ENCODE data around the gene TBPL2. TPM values are rescaled to one million over a fixed set of nuclear protein-coding genes. Genes with fewer than 3 reads are reported as not detected.

The TBPL2 gene
- total and polyA plus RNA-seq, 4 donors, result not detected

DNA sequence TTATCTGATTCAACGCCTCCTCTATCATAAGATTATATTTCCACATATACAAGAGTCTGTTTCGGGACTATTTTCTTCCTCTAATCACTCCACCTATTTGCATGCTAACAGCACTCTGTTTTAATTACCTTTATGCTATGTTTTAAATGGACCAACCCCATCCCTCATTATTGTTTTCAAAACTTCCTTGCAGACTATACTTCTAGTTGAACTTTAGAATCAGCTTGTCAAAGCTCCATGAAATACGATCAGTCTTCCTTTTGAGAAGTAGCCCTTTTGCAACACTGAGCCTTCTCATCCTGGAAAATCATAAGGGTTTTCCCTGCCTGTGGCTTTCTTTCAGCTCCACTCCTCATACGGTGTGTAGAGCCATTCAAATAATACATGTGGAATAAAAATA is 65.6 kb downstream of the TBPL2 start:
- Histone ChIP-seq H3K4me1 (ENCODE audit: control insufficient read depth in 4 of 4, insufficient read depth in 4 of 4, low read length in 3 of 4) (no peaks in the 10 kb centered on the region), H3K27me3 (ENCODE audit: control insufficient read depth in 4 of 4, insufficient read depth in 4 of 4, low read length in 3 of 4) (no peaks in the 10 kb centered on the region), H3K36me3 (ENCODE audit: control insufficient read depth in 4 of 4, insufficient read depth in 3 of 4, low read depth in 1 of 4, low read length in 3 of 4) (peaks cover 4 to 38% (median 30%) of the 10 kb centered on the region in 4 donors), H3K4me3 (ENCODE audit: low read depth in 1 of 3, low read length in 3 of 3) (no peak overlapping the region), H3K27ac (ENCODE audit: low read depth in 1 of 2, low read length in 2 of 2) (no peak overlapping the region), H3K9ac (ENCODE audit: low read depth in 1 of 2, low read length in 2 of 2) (no peak overlapping the region), H3K9me3 (ENCODE audit: control insufficient read depth in 4 of 4, low read length in 3 of 4) (no peaks in the 10 kb centered on the region)
- no peak for DNase-seq (ENCODE audit: low spot score)
- WGBS, result 92% methylated on average over 4 of the region's 4 CpGs
- TF ChIP-seq EGR1 (IDR thresholded peaks at IDR 0.05; ENCODE audit: low read depth in 2 of 2) (no peak), GABPA (IDR thresholded peaks at IDR 0.05 in 1 of 2, conservative IDR thresholded peaks at IDR 0.05 in 1 of 2) (no peak), YY1 (IDR thresholded peaks at IDR 0.05) (no peak), RAD21 (IDR thresholded peaks at IDR 0.05) (no peak)
- TF ChIP-seq, protein P1, sequence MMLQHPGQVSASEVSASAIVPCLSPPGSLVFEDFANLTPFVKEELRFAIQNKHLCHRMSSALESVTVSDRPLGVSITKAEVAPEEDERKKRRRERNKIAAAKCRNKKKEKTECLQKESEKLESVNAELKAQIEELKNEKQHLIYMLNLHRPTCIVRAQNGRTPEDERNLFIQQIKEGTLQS (IDR thresholded peaks at IDR 0.05), result no peak

DNA sequence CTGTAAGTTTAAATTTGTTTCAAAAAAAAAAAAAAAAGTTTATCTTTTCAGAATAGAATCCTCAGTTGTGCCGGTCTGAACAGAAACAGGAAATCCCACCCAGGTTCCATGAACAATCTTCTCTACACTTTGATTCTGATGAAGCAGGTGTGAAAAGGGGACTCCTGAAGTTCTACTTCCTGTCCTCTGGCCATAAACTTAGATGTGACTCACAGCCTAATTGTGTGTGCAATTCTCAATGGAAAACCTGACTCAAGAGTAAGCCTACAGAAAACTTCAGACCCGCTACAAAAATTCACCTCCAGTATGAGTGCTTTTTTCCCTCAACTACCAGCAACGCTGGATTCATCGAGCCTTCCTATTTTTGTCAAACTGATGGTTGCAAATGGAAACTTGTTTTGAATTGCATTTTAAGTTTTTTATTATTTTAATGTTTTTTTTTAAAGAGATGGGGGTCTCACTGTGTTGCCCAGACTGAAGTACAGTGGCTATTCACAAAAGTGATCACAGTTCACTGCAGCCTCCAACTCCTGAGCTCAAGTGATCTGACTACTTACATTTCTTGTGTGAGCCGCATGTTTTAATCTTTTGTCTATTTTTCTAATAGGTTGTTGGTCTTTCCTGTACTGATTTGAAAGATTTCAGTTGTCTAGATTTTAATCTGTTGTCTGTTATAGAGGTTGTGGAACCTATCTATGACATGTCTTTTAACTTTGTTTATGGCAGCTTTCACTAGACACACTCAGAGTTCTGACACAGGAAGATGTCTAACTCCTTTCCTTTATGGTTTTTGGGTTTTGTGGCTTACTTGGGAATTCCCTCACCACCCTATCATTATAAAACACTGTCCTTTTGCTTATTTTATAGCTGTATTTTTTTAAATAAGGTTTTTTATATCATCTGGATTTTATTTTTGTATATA is 66.4 kb downstream of the TBPL2 start:
- DNase-seq (ENCODE audit: low spot score), result no peak
- Histone ChIP-seq H3K36me3 (ENCODE audit: control insufficient read depth in 4 of 4, insufficient read depth in 3 of 4, low read depth in 1 of 4, low read length in 3 of 4) (peaks cover 7 to 44% (median 37%) of the 10 kb centered on the region in 4 donors), H3K9ac (ENCODE audit: low read depth in 1 of 2, low read length in 2 of 2) (no peak overlapping the region), H3K9me3 (ENCODE audit: control insufficient read depth in 4 of 4, low read length in 3 of 4) (no peaks in the 10 kb centered on the region), H3K4me3 (ENCODE audit: low read depth in 1 of 3, low read length in 3 of 3) (no peak overlapping the region), H3K4me1 (ENCODE audit: control insufficient read depth in 4 of 4, insufficient read depth in 4 of 4, low read length in 3 of 4) (no peaks in the 10 kb centered on the region), H3K27ac (ENCODE audit: low read depth in 1 of 2, low read length in 2 of 2) (no peak overlapping the region), H3K27me3 (ENCODE audit: control insufficient read depth in 4 of 4, insufficient read depth in 4 of 4, low read length in 3 of 4) (no peaks in the 10 kb centered on the region)
- WGBS, result 80% methylated on average over 5 of the region's 5 CpGs
- TF ChIP-seq GABPA (IDR thresholded peaks at IDR 0.05 in 1 of 2, conservative IDR thresholded peaks at IDR 0.05 in 1 of 2) (no peak), FOXA1 (IDR thresholded peaks at IDR 0.05) (no peak), YY1 (IDR thresholded peaks at IDR 0.05) (no peak), NR2F2 (IDR thresholded peaks at IDR 0.05) (no peak), RXRA (IDR thresholded peaks at IDR 0.05) (no peak), EGR1 (IDR thresholded peaks at IDR 0.05; ENCODE audit: low read depth in 2 of 2) (no peak), HNF4A (conservative IDR thresholded peaks at IDR 0.05) (no peak), FOXA2 (IDR thresholded peaks at IDR 0.05) (no peak), SP1 (IDR thresholded peaks at IDR 0.05) (no peak), HNF4G (IDR thresholded peaks at IDR 0.05) (no peak), TAF1 (conservative IDR thresholded peaks at IDR 0.05) (no peak), RAD21 (IDR thresholded peaks at IDR 0.05) (no peak), JUND (IDR thresholded peaks at IDR 0.05) (no peak)
- TF ChIP-seq, protein P2, sequence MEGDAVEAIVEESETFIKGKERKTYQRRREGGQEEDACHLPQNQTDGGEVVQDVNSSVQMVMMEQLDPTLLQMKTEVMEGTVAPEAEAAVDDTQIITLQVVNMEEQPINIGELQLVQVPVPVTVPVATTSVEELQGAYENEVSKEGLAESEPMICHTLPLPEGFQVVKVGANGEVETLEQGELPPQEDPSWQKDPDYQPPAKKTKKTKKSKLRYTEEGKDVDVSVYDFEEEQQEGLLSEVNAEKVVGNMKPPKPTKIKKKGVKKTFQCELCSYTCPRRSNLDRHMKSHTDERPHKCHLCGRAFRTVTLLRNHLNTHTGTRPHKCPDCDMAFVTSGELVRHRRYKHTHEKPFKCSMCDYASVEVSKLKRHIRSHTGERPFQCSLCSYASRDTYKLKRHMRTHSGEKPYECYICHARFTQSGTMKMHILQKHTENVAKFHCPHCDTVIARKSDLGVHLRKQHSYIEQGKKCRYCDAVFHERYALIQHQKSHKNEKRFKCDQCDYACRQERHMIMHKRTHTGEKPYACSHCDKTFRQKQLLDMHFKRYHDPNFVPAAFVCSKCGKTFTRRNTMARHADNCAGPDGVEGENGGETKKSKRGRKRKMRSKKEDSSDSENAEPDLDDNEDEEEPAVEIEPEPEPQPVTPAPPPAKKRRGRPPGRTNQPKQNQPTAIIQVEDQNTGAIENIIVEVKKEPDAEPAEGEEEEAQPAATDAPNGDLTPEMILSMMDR (IDR thresholded peaks at IDR 0.05; ENCODE audit: low read depth, low read length, missing input control), result no peak
- TF ChIP-seq, protein P1 (IDR thresholded peaks at IDR 0.05), result no peak
- TF ChIP-seq, protein P3, sequence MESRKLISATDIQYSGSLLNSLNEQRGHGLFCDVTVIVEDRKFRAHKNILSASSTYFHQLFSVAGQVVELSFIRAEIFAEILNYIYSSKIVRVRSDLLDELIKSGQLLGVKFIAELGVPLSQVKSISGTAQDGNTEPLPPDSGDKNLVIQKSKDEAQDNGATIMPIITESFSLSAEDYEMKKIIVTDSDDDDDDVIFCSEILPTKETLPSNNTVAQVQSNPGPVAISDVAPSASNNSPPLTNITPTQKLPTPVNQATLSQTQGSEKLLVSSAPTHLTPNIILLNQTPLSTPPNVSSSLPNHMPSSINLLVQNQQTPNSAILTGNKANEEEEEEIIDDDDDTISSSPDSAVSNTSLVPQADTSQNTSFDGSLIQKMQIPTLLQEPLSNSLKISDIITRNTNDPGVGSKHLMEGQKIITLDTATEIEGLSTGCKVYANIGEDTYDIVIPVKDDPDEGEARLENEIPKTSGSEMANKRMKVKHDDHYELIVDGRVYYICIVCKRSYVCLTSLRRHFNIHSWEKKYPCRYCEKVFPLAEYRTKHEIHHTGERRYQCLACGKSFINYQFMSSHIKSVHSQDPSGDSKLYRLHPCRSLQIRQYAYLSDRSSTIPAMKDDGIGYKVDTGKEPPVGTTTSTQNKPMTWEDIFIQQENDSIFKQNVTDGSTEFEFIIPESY (IDR thresholded peaks at IDR 0.05), result no peak
- TF ChIP-seq, protein P4, sequence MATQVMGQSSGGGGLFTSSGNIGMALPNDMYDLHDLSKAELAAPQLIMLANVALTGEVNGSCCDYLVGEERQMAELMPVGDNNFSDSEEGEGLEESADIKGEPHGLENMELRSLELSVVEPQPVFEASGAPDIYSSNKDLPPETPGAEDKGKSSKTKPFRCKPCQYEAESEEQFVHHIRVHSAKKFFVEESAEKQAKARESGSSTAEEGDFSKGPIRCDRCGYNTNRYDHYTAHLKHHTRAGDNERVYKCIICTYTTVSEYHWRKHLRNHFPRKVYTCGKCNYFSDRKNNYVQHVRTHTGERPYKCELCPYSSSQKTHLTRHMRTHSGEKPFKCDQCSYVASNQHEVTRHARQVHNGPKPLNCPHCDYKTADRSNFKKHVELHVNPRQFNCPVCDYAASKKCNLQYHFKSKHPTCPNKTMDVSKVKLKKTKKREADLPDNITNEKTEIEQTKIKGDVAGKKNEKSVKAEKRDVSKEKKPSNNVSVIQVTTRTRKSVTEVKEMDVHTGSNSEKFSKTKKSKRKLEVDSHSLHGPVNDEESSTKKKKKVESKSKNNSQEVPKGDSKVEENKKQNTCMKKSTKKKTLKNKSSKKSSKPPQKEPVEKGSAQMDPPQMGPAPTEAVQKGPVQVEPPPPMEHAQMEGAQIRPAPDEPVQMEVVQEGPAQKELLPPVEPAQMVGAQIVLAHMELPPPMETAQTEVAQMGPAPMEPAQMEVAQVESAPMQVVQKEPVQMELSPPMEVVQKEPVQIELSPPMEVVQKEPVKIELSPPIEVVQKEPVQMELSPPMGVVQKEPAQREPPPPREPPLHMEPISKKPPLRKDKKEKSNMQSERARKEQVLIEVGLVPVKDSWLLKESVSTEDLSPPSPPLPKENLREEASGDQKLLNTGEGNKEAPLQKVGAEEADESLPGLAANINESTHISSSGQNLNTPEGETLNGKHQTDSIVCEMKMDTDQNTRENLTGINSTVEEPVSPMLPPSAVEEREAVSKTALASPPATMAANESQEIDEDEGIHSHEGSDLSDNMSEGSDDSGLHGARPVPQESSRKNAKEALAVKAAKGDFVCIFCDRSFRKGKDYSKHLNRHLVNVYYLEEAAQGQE (IDR thresholded peaks at IDR 0.05), result no peak
- TF ChIP-seq, protein P5, sequence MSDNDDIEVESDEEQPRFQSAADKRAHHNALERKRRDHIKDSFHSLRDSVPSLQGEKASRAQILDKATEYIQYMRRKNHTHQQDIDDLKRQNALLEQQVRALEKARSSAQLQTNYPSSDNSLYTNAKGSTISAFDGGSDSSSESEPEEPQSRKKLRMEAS (IDR thresholded peaks at IDR 0.05), result no peak
